ENCODE data around the gene PIK3R2. TPM values are rescaled to one million over a fixed set of nuclear protein-coding genes. Genes with fewer than 3 reads are reported as not detected.

Gene PIK3R2
- total RNA-seq, 1 experiment from 2014 or later, result 42.8 TPM

GRCh38 chr19:18176367-18177310, 23.7 kb downstream of the PIK3R2 start:
- Histone ChIP-seq H3K23me2 (ENCODE audit: insufficient read length, low read depth, low read length, poor library complexity, severe bottlenecking) (peaks cover 10% of the 10 kb centered on the region), H4K20me1 (ENCODE audit: control insufficient read depth, insufficient read depth, insufficient read length) (no peaks in the 10 kb centered on the region), H3K27me3 (ENCODE audit: insufficient read depth, low read length) (no peaks in the 10 kb centered on the region), H4K5ac (ENCODE audit: insufficient read length, low read depth, low read length) (no peak overlapping the region), H3K4me1 (ENCODE audit: insufficient read depth, low read length) (no peaks in the 10 kb centered on the region; the same call in 1 of the 2 replicates), H3K4me2 (ENCODE audit: insufficient read depth, insufficient read length, low read length) (no peak overlapping the region), H3K79me2 (ENCODE audit: insufficient read depth, low read length) (no peaks in the 10 kb centered on the region), H3K23ac (ENCODE audit: insufficient read length, low read depth, low read length) (no peak overlapping the region), H3K9ac (ENCODE audit: extremely low read depth, insufficient read length, low read length) (no peak overlapping the region), H3K56ac (ENCODE audit: insufficient read length, low read depth, low read length) (no peak overlapping the region), H3K18ac (ENCODE audit: insufficient read length, low read depth, low read length) (no peak overlapping the region), H3K14ac (ENCODE audit: insufficient read depth, low read length) (no peak overlapping the region), H4K8ac (replicated peaks; ENCODE audit: insufficient read length, low read depth, low read length) (no peak overlapping the region), H2BK120ac (ENCODE audit: low read depth, low read length, poor library complexity, severe bottlenecking) (no peak overlapping the region), H2AFZ (ENCODE audit: low read length) (no peak overlapping the region), H4K91ac (ENCODE audit: insufficient read length, low read depth, low read length) (no peak overlapping the region), H3K4ac (ENCODE audit: low read depth, low read length) (no peak overlapping the region), H3K79me1 (ENCODE audit: insufficient read depth, low read depth, low read length, poor library complexity, severe bottlenecking) (no peaks in the 10 kb centered on the region), H2BK12ac (ENCODE audit: insufficient read length, low read depth, low read length) (no peak overlapping the region), H2BK20ac (ENCODE audit: low read depth, low read length, poor library complexity, severe bottlenecking) (no peak overlapping the region), H2AK5ac (ENCODE audit: insufficient read length, low read length) (no peak overlapping the region), H2BK5ac (ENCODE audit: insufficient read length, low read length) (no peak overlapping the region), H3K9me3 (ENCODE audit: control insufficient read depth, low read depth, low read length) (no peaks in the 10 kb centered on the region), H3T11ph (ENCODE audit: low read length) (no peak overlapping the region), H3K27ac (ENCODE audit: insufficient read length, low read depth, low read length) (no peak overlapping the region), H2BK15ac (ENCODE audit: low read depth, low read length) (no peak overlapping the region)
- no peak overlapping the region for H3K4me3 Mint-ChIP-seq
- WGBS (ENCODE audit: extremely low coverage, insufficient read length, low lambda C conversion rate), result no CpG with 5 or more reads among the region's 19 CpGs
- DNase-seq, result no peak
- H3K27ac Mint-ChIP-seq, result peak overlapping the region in 1 of 3 experiments; percentile 74; a peak in 2 of 7 replicates
- no peaks in the 10 kb centered on the region for H3K9me3 Mint-ChIP-seq
- peaks cover 7 to 18% of the 10 kb centered on the region in 2 experiments for H3K4me1 Mint-ChIP-seq
- TF ChIP-seq CTCF (conservative IDR thresholded peaks at IDR 0.05), result no peak
- peaks cover 17% of the 10 kb centered on the region for H3K27me3 Mint-ChIP-seq (ENCODE audit: low read depth)
- H3K36me3 Mint-ChIP-seq (ENCODE audit: insufficient read depth in 1 of 3, low read depth in 3 of 3), result peaks cover under 1 to 18% (median 3%) of the 10 kb centered on the region in 3 experiments; a peak in 4 of 7 replicates

Measured in H9 (cell line).